Ectodermal cell (in vitro differentiated cells): ENCODE data around the gene MT1X.

Source experiments
- H3K27ac ChIP-seq: 2 replicates; pipeline ENCODE4 v1.7.0; 2013; ENCODE audit warnings: mild to moderate bottlenecking, low read depth, low read length; ENCODE audit not compliant: insufficient read depth, poor library complexity, severe bottlenecking
- H3K27me3 ChIP-seq: 2 replicates; pipeline ENCODE4 v1.7.0; 2013; ENCODE audit warnings: mild to moderate bottlenecking, low read length; ENCODE audit not compliant: insufficient read depth, control insufficient read depth, poor library complexity, severe bottlenecking
- H3K36me3 ChIP-seq: one replicate; pipeline ENCODE4 v1.7.0; 2013; ENCODE audit warnings: low read length; ENCODE audit not compliant: control insufficient read depth, insufficient read depth
- H3K4me1 ChIP-seq: one replicate; pipeline ENCODE4 v1.7.0; 2013; ENCODE audit warnings: low read length; ENCODE audit not compliant: control insufficient read depth, insufficient read depth
- H3K4me3 ChIP-seq: 2 replicates; pipeline ENCODE4 v1.7.0; 2013; ENCODE audit warnings: low read depth, low read length, control low read depth; ENCODE audit not compliant: insufficient read depth
- H3K9me3 ChIP-seq: 2 replicates; pipeline ENCODE4 v1.7.0; 2013; ENCODE audit warnings: mild to moderate bottlenecking, low read length, moderate library complexity; ENCODE audit not compliant: control insufficient read depth
- WGBS, 2 experiments: methylation state at CpG; one replicate each; pipeline ENCODE4 v1.1.7; 2013; ENCODE audit warnings: missing lambda C conversion rate in 2 of 2; 5-methylcytosine and 5-hydroxymethylcytosine counted together

MT1X gene

GRCh38 chr16:56641166-56641565, 41.1 kb upstream of the MT1X start:
- H3K9me3 ChIP-seq: no peaks in the 10 kb centered on the region
- H3K4me3 ChIP-seq: no peak overlapping the region
- no peaks in the 10 kb centered on the region for H3K36me3 ChIP-seq
- no peak overlapping the region for H3K27ac ChIP-seq
- H3K4me1 ChIP-seq: peaks cover 7% of the 10 kb centered on the region
- H3K27me3 ChIP-seq: peaks cover 100% of the 10 kb centered on the region
- 84 to 85% methylated on average over 2 of the region's 2 CpGs for WGBS, 2 experiments

DNA sequence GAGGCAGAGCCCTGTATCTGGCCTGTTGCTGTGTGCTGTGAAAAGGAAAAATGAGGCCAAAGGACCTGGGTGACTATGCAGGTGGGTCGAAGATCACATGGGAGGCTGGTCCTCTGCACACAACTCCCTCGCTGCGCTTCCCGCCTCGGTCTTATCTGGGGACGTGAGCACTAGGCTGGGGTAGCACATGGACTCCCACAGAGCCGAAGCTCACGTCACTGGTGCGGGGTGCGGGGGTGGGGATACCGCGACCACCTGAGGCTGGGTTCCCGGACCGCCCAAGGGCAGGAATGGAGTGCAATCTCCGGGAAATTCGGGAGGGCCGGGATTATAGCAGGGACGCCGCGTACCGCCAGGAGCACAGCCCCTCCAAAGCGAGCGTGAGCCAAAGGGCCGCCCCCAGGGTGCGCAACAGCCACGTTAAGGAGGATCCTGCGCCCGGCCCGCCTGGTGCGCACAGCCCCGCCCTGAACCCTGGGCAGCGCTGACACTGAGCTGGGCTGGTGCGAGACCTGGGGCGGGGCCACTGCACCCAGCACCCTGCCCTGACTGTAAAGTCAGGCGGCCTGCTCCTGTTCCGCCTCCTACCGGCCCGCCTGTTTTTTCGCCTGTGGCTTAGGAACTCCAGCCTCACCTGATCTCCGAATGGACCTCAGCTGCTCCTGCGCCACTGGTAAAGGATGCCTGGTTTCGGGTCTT, 39.0 kb upstream of the MT1X start:
- peaks cover 7% of the 10 kb centered on the region for H3K4me1 ChIP-seq
- no peak overlapping the region for H3K4me3 ChIP-seq
- H3K27me3 ChIP-seq: peaks cover 100% of the 10 kb centered on the region
- WGBS, 2 experiments: 5 to 6% methylated on average over 42 of the region's 42 CpGs
- H3K9me3 ChIP-seq: no peaks in the 10 kb centered on the region
- no peaks in the 10 kb centered on the region for H3K36me3 ChIP-seq
- no peak overlapping the region for H3K27ac ChIP-seq

- Histone ChIP-seq H3K27me3 (peaks cover 100% of the 10 kb centered on the region), H3K27ac (no peak overlapping the region), H3K4me1 (peaks cover 7% of the 10 kb centered on the region), H3K9me3 (no peaks in the 10 kb centered on the region), H3K4me3 (no peak overlapping the region), H3K36me3 (no peaks in the 10 kb centered on the region)
- 59 to 66% methylated on average over 5 of the region's 5 CpGs for WGBS, 2 experiments
Measured at GRCh38 chr16:56643833-56644232, 38.4 kb upstream of the MT1X start.

GRCh38 chr16:56645311-56645710, 37.0 kb upstream of the MT1X start:
- Histone ChIP-seq H3K27ac (no peak overlapping the region), H3K4me1 (peaks cover 7% of the 10 kb centered on the region), H3K9me3 (no peaks in the 10 kb centered on the region), H3K36me3 (no peaks in the 10 kb centered on the region), H3K4me3 (no peak overlapping the region), H3K27me3 (peaks cover 99% of the 10 kb centered on the region)
- WGBS, 2 experiments: 65 to 85% methylated on average over 1 of the region's 1 CpG

GRCh38 chr16:56645838-56646237, 36.4 kb upstream of the MT1X start:
- H3K9me3 ChIP-seq: no peaks in the 10 kb centered on the region
- no peaks in the 10 kb centered on the region for H3K36me3 ChIP-seq
- 0% methylated on average over 1 of the region's 1 CpG for WGBS, 2 experiments
- H3K4me3 ChIP-seq: no peak overlapping the region
- peaks cover 7% of the 10 kb centered on the region for H3K4me1 ChIP-seq
- H3K27me3 ChIP-seq: peaks cover 94% of the 10 kb centered on the region
- no peak overlapping the region for H3K27ac ChIP-seq

DNA sequence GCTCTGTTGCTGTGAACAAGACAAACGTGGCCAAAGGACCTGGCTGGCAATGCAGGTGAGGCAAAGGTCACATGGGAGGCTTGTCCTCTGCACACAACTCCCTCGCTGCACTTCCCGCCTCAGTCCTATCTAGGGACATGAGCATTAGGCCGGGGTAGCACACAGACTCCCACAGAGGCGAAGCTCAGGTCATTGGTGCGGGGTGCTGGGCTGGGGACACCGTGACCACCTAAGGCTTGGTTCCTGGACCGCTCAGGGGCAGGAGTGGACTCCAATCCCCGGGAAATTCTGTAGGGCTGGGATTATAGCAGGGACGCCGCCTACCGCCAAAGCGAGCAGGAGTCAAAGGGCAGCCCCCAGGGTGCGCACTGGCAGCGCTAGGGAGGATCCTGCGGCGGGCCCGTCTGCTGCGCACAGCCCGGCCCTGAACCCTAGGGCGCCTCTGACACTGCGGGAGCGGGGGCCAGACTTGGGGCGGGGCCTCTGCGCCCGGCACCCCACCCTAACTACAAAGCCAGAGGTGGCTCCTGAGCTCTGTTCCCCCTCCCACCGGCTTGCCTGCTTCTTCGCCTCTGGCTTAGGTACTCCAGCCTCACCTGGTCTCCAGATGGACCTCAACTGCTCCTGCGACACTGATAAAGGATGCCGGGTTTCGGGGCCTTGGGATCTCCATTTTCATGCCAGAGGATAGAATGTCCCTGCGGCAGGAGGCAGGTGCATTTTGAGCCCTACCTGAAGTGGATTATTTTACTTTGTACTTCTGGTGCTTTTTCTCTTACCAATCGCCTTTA, 34.4 kb upstream of the MT1X start:
- H3K27ac ChIP-seq: no peak overlapping the region
- H3K4me1 ChIP-seq: peaks cover 7% of the 10 kb centered on the region
- no peaks in the 10 kb centered on the region for H3K9me3 ChIP-seq
- 48 to 52% methylated on average over 33 of the region's 33 CpGs for WGBS, 2 experiments
- peaks cover 83% of the 10 kb centered on the region for H3K27me3 ChIP-seq
- no peaks in the 10 kb centered on the region for H3K36me3 ChIP-seq
- no peak overlapping the region for H3K4me3 ChIP-seq

- Histone ChIP-seq H3K9me3 (no peaks in the 10 kb centered on the region), H3K4me1 (no peaks in the 10 kb centered on the region), H3K36me3 (no peaks in the 10 kb centered on the region), H3K27me3 (peaks cover 72% of the 10 kb centered on the region), H3K27ac (no peak overlapping the region), H3K4me3 (no peak overlapping the region)
- WGBS, 2 experiments: 90 to 93% methylated on average over 2 of the region's 2 CpGs
Measured at GRCh38 chr16:56649271-56649670, 33.0 kb upstream of the MT1X start.

DNA sequence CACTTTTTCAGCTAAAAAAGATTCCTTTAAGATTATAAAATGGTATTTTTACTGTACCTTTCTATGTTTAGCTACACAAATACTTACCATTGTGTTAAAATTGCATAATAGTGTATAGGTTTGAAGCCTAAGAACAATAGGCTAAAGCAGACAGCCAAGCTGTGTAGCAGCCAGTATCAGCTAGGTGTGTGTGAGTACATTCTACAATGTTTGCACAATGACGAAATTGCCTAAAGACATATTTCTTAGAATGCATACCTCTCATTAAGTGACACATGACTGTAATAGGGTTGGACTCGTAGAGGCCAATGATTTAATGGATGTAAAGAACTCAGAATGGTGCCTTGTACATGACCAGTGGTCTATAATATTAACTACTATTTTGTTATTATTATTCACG, 32.5 kb upstream of the MT1X start:
- Histone ChIP-seq H3K9me3 (no peaks in the 10 kb centered on the region), H3K36me3 (no peaks in the 10 kb centered on the region), H3K4me1 (no peaks in the 10 kb centered on the region), H3K27me3 (peaks cover 67% of the 10 kb centered on the region), H3K27ac (no peak overlapping the region), H3K4me3 (no peak overlapping the region)
- 87 to 91% methylated on average over 2 to 3 of the region's 3 CpGs for WGBS, 2 experiments

- H3K27ac ChIP-seq: no peak within 1 kb of the TSS
- peaks cover 60% of the 10 kb centered on the region for H3K27me3 ChIP-seq
- no peaks in the 10 kb centered on the region for H3K9me3 ChIP-seq
- WGBS, 2 experiments: 79 to 88% methylated on average over 7 of the region's 7 CpGs
- no peak within 1 kb of the TSS for H3K4me3 ChIP-seq
- H3K36me3 ChIP-seq: no peaks in the 10 kb centered on the region
- no peaks in the 10 kb centered on the region for H3K4me1 ChIP-seq
Measured at GRCh38 chr16:56651586-56651985, 30.7 kb upstream of the MT1X start, which contains the start of gene MT1B. TSS of gene MT1B (plus strand) at chr16:56651886. CDS start at chr16:56651954, 68 bp downstream.

DNA sequence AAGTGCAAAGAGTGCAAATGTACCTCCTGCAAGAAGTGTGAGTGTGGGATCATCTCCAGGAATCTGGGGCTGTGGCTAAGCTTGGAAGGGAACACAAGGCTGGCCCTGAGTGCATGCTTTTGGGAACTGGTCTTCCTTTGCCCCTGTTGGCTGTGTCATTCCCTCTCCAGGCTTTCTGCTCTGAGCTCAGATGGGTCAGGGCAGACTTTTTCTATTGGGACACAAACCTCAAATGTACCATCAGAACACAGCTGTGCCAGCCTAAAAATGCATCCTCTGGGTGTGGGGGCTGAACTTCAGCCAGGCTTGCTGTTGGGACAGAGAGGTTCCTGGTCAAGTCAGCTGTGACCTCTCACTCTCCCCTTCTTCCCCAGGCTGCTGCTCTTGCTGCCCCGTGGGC, 29.7 kb upstream of the MT1X start:
- Histone ChIP-seq H3K27me3 (peaks cover 60% of the 10 kb centered on the region), H3K4me3 (no peak overlapping the region), H3K4me1 (no peaks in the 10 kb centered on the region), H3K27ac (no peak overlapping the region), H3K36me3 (no peaks in the 10 kb centered on the region), H3K9me3 (no peaks in the 10 kb centered on the region)
- WGBS, 2 experiments: 83% methylated on average over 1 of the region's 1 CpG
